Small intestine (tissue), 7 donors: Measurements from ENCODE around the gene PLEKHA8. TPM values are rescaled to one million over a fixed set of nuclear protein-coding genes. Genes with fewer than 3 reads are reported as not detected.
A peak's percentile ranks its signal among the peaks of the same experiment; 100 is the strongest.

ENCODE experiments used
- DNase-seq, 2 donors: peaks; one replicate each; pipeline versions ENCODE4 v3.0.0 to v3.0.0-alpha.2; 2013
- FAIRE-seq: peaks from 2 replicates; lab custom pipeline; 2012; peaks lifted over from hg19 to GRCh38; lab: Jason Lieb, UNC
- H3K27ac ChIP-seq, 3 donors: one replicate each; pipeline ENCODE4 v1.5.1; 2013; ENCODE audit warnings: low read length in 2 of 3, mild to moderate bottlenecking in 2 of 3, control low read depth in 1 of 3, inconsistent platforms in 1 of 3, low read depth in 1 of 3, moderate library complexity in 1 of 3
- H3K27me3 ChIP-seq, 3 donors: one replicate each; pipeline ENCODE4 v1.6.1; 2013; ENCODE audit warnings: low read length in 3 of 3, inconsistent platforms in 1 of 3; ENCODE audit not compliant: control insufficient read depth in 3 of 3, insufficient read depth in 3 of 3
- H3K36me3 ChIP-seq, 3 donors: one replicate each; pipeline ENCODE4 v1.6.1; 2013; ENCODE audit warnings: low read length in 3 of 3, inconsistent platforms in 1 of 3, low read depth in 1 of 3, mild to moderate bottlenecking in 1 of 3, moderate library complexity in 1 of 3; ENCODE audit not compliant: control insufficient read depth in 3 of 3, insufficient read depth in 2 of 3
- H3K4me1 ChIP-seq, 3 donors: one replicate each; pipeline ENCODE4 v1.6.1; 2013; ENCODE audit warnings: low read length in 2 of 3, inconsistent platforms in 1 of 3, low read depth in 1 of 3, mild to moderate bottlenecking in 1 of 3, moderate library complexity in 1 of 3; ENCODE audit not compliant: control insufficient read depth in 3 of 3, insufficient read depth in 2 of 3
- H3K4me3 ChIP-seq, 3 donors: one replicate each; pipeline ENCODE4 v1.5.1; 2013; ENCODE audit warnings: low read length in 3 of 3, control low read depth in 1 of 3, inconsistent platforms in 1 of 3, low read depth in 1 of 3, mild to moderate bottlenecking in 1 of 3, moderate library complexity in 1 of 3
- H3K9me3 ChIP-seq, 2 donors: one replicate each; pipeline ENCODE4 v1.6.1; 2013; ENCODE audit warnings: low read depth in 1 of 2, low read length in 1 of 2; ENCODE audit not compliant: control insufficient read depth in 2 of 2, insufficient read depth in 1 of 2
- WGBS, 3 donors: extraction: QIAGEN DNeasy Blood & Tissue Kit; methylation state at CpG; one replicate each; pipeline ENCODE4 v1.1.7; 2013; 5-methylcytosine and 5-hydroxymethylcytosine counted together
- polyA plus RNA-seq, 4 donors: library from polyadenylated mRNA; stranded (reverse) in 3 of 4; unstranded in 1 of 4; fragments of 200-250 nt in 3 of 4; fragments of 120-200 nt in 1 of 4; gene quantifications; one replicate each; pipeline versions ENCODE4 v1.2.1 to v1.2.3, GENCODE V29; 2013
- donor health status: healthy with polysubstance abuse.
- donor health status: control.
- donor health status: control.
- donor health status: Bipolar disorder and iron deficiency.
- donor health status: healthy.

Gene PLEKHA8
- polyA plus RNA-seq, 4 donors = 3.8 to 5.0 (median 4.4) TPM

DNA sequence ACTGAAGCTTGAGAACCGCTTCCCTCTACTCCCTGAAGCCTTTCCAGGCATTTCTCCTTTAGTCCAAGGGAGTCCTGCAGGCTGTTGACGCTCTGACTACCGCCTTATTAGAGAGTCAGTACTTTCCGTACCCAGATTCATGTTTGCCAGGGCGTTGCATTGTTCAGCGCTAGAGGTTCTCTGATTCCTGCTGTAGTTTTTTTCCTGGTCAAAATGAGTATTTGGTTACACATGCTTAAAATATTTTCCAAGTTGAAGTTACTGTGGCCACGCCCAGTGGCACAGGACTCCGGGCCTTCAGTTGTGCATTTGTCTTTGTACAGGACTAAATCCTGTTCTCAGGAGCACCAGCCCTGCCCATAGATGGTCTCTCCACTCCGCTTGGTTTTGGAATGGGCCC lies 114.5 kb downstream of the PLEKHA8 start:
- 81 to 90% (median 88%) methylated on average over 9 of the region's 9 CpGs for WGBS, 3 donors
- DNase-seq (no peak), FAIRE-seq (no peak)
- H3K27ac ChIP-seq = peak overlapping the region in 1 of 3 donors; percentile 37
- peaks cover 0 to 4% (median 0%) of the 10 kb centered on the region in 3 donors for H3K36me3 ChIP-seq
- no peaks in the 10 kb centered on the region for H3K27me3 ChIP-seq
- no peaks in the 10 kb centered on the region for H3K9me3 ChIP-seq
- no peak overlapping the region for H3K4me3 ChIP-seq
- H3K4me1 ChIP-seq = no peaks in the 10 kb centered on the region

DNA sequence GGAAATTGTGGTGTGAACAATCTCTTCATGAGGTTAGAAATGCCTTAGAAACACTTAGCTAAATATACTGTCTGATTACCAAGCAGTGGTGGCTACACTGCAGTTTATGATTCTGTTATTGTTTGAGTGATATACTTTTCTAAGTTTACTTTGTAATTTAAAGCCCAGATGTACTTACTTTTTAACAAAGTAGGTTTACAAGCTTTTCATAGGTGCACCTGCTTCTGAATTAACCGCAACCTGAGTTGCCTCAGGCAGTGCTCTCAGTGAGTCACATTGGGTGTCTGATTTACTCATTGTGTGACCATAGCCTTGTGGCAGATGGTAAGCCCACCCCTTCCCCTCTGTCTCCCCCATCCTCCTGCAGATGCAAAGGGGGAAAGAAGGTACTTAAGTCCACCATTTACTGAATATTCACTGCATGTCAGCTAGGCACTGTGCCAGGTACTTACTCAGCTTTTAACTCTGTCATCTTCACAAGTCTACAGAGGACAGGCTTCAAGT lies 115.6 kb downstream of the PLEKHA8 start:
- 86 to 95% (median 93%) methylated on average over 1 of the region's 1 CpG for WGBS, 3 donors
- Histone ChIP-seq H3K4me3 (no peak overlapping the region), H3K9me3 (no peaks in the 10 kb centered on the region), H3K27me3 (no peaks in the 10 kb centered on the region), H3K27ac (no peak overlapping the region), H3K36me3 (peaks cover 0 to 4% (median 0%) of the 10 kb centered on the region in 3 donors), H3K4me1 (no peaks in the 10 kb centered on the region)
- DNase-seq (no peak), FAIRE-seq (no peak)

DNA sequence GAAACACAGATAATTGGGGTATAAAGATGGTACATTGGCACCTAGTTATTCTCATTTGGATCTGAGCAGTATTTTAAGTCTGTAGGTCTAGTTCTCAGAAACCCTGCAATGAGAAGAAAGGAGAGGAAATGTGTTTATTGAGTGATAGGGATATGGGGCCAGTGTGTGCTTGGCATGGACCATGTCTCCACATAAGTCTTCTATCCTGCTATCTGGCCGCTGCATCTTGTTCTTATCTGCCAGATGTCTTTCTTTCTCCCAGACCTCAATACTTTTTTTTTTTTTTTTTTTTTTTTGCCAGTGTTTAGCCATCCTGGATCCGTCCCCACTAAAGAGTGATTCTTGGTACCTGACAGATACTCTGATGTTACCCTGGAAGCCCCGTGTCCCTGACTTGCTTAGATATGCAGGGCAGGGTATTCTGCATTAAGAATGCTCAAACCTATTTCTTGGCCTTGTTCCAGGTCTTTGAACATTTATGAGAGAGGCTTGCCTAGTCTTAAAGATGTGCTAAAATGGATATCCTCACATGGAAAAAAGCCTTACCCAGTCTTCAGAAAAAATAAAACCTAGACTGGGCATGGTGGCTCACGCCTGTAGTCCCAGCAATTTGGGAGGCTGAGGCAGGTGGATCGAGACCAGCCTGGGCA lies 116.6 kb downstream of the PLEKHA8 start:
- DNase-seq (no peak), FAIRE-seq (no peak)
- Histone ChIP-seq H3K27me3 (no peaks in the 10 kb centered on the region), H3K27ac (no peak overlapping the region), H3K4me3 (no peak overlapping the region), H3K4me1 (no peaks in the 10 kb centered on the region), H3K36me3 (peaks cover 0 to 5% (median 0%) of the 10 kb centered on the region in 3 donors), H3K9me3 (no peaks in the 10 kb centered on the region)
- WGBS, 3 donors = 87 to 88% (median 88%) methylated on average over 5 of the region's 5 CpGs

DNA sequence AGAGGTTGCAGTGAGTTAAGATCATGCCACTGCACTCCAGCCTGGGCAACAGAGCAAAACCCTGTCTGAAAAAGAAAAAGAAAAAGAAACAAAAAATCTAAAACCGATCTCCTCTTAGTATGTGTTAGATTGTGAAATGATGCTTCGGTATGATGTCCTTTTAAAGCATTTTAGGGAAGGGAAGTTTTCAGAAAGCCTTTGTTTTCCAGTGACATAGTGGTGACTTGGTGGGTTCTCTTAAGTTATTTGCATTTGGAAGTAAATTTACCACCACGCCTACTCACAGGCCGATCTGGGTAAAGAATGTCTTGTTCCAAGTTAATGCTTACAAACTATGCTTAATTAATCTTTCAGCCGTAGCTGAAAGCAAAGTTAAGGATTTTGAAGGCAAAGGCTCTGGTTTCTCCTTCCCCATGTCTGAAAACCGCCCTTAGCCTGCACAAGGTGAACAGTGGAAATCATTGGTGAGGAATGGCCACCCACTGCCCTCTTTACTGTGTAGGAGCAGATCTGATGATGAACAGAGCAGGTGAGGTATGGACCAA lies 117.3 kb downstream of the PLEKHA8 start:
- WGBS, 3 donors = 88 to 92% (median 90%) methylated on average over 6 of the region's 6 CpGs
- Histone ChIP-seq H3K4me1 (no peaks in the 10 kb centered on the region), H3K4me3 (no peak overlapping the region), H3K27ac (no peak overlapping the region), H3K27me3 (no peaks in the 10 kb centered on the region), H3K9me3 (no peaks in the 10 kb centered on the region), H3K36me3 (peaks cover 0 to 5% (median 0%) of the 10 kb centered on the region in 3 donors)
- no peak for FAIRE-seq
- DNase-seq = no peak

DNA sequence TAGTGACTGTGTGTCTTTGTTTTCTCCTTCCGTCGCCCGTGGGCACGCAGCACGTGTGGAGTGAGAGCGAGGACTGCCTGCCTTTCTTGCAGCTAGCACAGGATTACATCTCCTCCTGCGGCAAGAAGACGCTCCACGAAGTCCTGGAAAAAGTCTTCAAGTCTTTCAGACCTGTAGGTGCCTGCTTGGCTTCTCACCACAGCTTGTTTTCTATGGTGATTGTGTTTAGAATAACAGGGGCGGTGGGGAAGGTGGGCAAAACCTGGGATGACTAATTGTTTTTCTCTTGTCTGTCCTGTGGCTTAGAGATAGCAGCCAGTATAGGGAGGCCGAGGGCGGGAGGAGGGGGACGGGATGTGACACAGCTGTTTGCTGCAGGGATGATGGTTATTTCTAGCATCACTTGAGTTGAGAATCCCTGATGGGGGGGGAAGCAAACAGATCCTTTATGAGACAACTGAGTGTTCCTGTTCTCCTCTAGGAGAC lies 118.0 kb downstream of the PLEKHA8 start:
- Histone ChIP-seq H3K27ac (no peak overlapping the region), H3K27me3 (no peaks in the 10 kb centered on the region), H3K4me1 (no peaks in the 10 kb centered on the region), H3K9me3 (no peaks in the 10 kb centered on the region), H3K4me3 (no peak overlapping the region), H3K36me3 (peaks cover 0 to 7% (median 0%) of the 10 kb centered on the region in 3 donors)
- FAIRE-seq (no peak), DNase-seq (no peak)
- 72 to 95% (median 90%) methylated on average over 13 of the region's 13 CpGs for WGBS, 3 donors

DNA sequence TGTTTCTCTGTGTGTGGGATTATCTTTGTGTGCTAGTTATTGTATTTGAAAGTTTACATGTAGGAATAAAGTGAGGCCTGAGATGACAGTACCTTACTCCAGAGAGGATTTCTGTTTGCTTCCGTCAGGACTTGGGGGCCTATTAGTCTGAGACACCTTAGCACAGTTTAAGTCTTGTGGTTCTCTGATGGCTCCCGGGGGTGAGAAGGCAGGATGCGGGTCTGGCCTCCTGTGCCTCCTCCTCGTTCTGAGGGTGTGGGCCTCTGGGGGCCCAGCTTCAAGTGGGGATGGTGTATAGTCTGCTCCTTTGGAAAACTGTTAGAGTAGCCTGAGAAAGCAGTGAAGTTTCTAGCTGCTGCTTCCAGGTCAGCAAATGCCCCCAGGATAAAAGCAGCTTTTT lies 119.0 kb downstream of the PLEKHA8 start:
- 69 to 75% (median 73%) methylated on average over 4 of the region's 4 CpGs for WGBS, 3 donors

DNA sequence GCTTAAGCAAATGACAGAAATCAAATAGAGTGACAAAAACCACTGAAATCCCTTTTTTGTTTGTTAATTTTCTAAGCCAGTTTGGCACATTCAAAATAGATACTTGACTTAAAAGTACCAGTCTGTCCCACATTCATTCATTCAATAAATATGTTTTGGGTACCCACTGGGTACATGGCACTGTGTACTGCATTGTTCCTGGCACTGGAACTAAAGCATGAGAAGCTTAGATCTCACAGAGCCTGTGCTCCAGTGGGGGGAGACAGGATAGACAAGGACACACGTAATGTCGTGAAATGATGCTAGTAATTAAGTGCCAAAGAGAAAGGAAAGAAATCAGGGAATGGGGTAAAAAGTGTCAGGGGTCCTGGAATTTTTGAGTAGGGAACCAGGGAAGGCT lies 119.6 kb downstream of the PLEKHA8 start:
- DNase-seq = no peak
- Histone ChIP-seq H3K27me3 (no peaks in the 10 kb centered on the region), H3K36me3 (peaks cover 0 to 7% (median 0%) of the 10 kb centered on the region in 3 donors), H3K27ac (no peak overlapping the region), H3K4me1 (no peaks in the 10 kb centered on the region), H3K9me3 (no peaks in the 10 kb centered on the region), H3K4me3 (no peak overlapping the region)
- FAIRE-seq = no peak
- 93 to 97% (median 95%) methylated on average over 2 of the region's 2 CpGs for WGBS, 3 donors

More for the DNA sequence above, 119.0 kb downstream of the PLEKHA8 start:
- FAIRE-seq (no peak), DNase-seq (no peak)
- Histone ChIP-seq H3K4me3 (no peak overlapping the region), H3K4me1 (no peaks in the 10 kb centered on the region), H3K27me3 (no peaks in the 10 kb centered on the region), H3K27ac (no peak overlapping the region), H3K9me3 (no peaks in the 10 kb centered on the region), H3K36me3 (peaks cover 0 to 7% (median 0%) of the 10 kb centered on the region in 3 donors)

DNA sequence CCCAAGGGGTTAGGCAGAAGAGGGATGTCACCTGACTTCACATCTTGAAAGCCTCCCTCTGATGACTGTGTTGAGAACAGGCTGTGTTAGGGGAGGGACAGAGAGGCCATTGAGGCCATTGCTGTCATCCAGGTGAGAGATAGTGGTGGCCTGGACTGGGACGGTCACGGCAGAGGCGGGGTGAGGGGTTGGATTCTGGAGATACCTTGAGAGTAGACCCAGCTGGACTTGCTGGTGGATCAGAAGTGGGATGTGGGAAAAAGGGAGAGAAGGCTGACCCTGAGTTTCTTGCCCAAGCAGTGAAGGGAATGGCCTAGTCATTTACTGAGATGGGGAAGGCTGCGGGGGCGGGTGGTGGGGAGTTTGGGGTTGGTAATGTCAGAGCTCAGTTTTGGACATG lies 120.2 kb downstream of the PLEKHA8 start:
- Histone ChIP-seq H3K27me3 (no peaks in the 10 kb centered on the region), H3K4me1 (peaks cover 0 to 4% (median 0%) of the 10 kb centered on the region in 3 donors), H3K27ac (no peak overlapping the region), H3K36me3 (peaks cover 0 to 7% (median 0%) of the 10 kb centered on the region in 3 donors), H3K9me3 (no peaks in the 10 kb centered on the region), H3K4me3 (no peak overlapping the region)
- WGBS, 3 donors = 95 to 97% (median 95%) methylated on average over 5 of the region's 5 CpGs
- FAIRE-seq (no peak), DNase-seq (no peak)
